DOHH2 (cell line): ENCODE measurements around the gene PMCH.

Experiments used
- H3F3A ChIP-seq: fragments of 200-600 bp; sonication (generic), shearing (Covaris generic); 2 replicates; pipeline ENCODE4 v1.6.0; 2016; ENCODE audit warnings: antibody characterized with exemption, mild to moderate bottlenecking; ENCODE audit not compliant: control insufficient read depth, insufficient read depth
- H3K27ac ChIP-seq: fragments of 200-600 bp; sonication (generic); 2 replicates; pipeline ENCODE4 v1.5.1; 2014; ENCODE audit warnings: low read depth, mild to moderate bottlenecking, low read length, moderate library complexity
- H3K27me3 ChIP-seq: fragments of 200-600 bp; sonication (generic); 2 replicates; pipeline ENCODE4 v1.6.1; 2014; ENCODE audit warnings: mild to moderate bottlenecking, low read length, mixed read lengths; ENCODE audit not compliant: control insufficient read depth
- H3K36me3 ChIP-seq: fragments of 200-600 bp; sonication (generic); 2 replicates; pipeline ENCODE4 v1.6.1; 2014; ENCODE audit warnings: mild to moderate bottlenecking, low read length, moderate library complexity, mixed read lengths; ENCODE audit not compliant: control insufficient read depth
- H3K4me1 ChIP-seq: fragments of 200-600 bp; sonication (generic); 2 replicates; pipeline ENCODE4 v1.6.1; 2014; ENCODE audit warnings: mild to moderate bottlenecking, low read length, mixed read lengths; ENCODE audit not compliant: control insufficient read depth
- H3K4me2 ChIP-seq: fragments of 200-600 bp; sonication (generic); 2 replicates; pipeline ENCODE4 v1.6.0; 2014; ENCODE audit warnings: mild to moderate bottlenecking, low read length, moderate library complexity
- H3K4me3 ChIP-seq: fragments of 200-600 bp; sonication (generic); 2 replicates; pipeline ENCODE4 v1.5.1; 2014; ENCODE audit warnings: mild to moderate bottlenecking, low read length, mixed read lengths
- H3K79me2 ChIP-seq: fragments of 200-600 bp; sonication (generic); 2 replicates; pipeline ENCODE4 v1.6.1; 2014; ENCODE audit warnings: mild to moderate bottlenecking, low read length, mixed read lengths; ENCODE audit not compliant: control insufficient read depth
- H3K9me2 ChIP-seq: fragments of 200-600 bp; sonication (generic); replicated peaks from 2 replicates; pipeline ENCODE4 v1.6.1; 2014; ENCODE audit warnings: mild to moderate bottlenecking, low read length, mixed read lengths; ENCODE audit not compliant: control insufficient read depth
- H3K9me3 ChIP-seq: fragments of 200-600 bp; sonication (generic); 2 replicates; pipeline ENCODE4 v1.6.1; 2014; ENCODE audit warnings: antibody characterized with exemption, low read length, mixed read lengths; ENCODE audit not compliant: control insufficient read depth, insufficient read depth
- H4K20me1 ChIP-seq: fragments of 200-600 bp; sonication (generic); 2 replicates; pipeline ENCODE4 v1.6.0; 2014; ENCODE audit warnings: low read depth, mild to moderate bottlenecking, antibody characterized with exemption, low read length, moderate library complexity; ENCODE audit not compliant: control insufficient read depth, insufficient read depth
- CTCF ChIP-seq: fragments of 200-600 bp; sonication (generic); IDR thresholded peaks from one replicate; pipeline ENCODE4 v1.5.1; 2014; ENCODE audit warnings: antibody characterized with exemption, mild to moderate bottlenecking, low read depth, low read length; ENCODE audit not compliant: poor library complexity, severe bottlenecking
- EZH2phosphoT487 ChIP-seq: fragments of 200-600 bp; sonication (generic); IDR thresholded peaks from 2 replicates; pipeline ENCODE4 v1.6.1; 2017; ENCODE audit warnings: borderline replicate concordance, mild to moderate bottlenecking, antibody characterized with exemption, low read length, moderate library complexity, mixed read lengths

The PMCH gene

DNA sequence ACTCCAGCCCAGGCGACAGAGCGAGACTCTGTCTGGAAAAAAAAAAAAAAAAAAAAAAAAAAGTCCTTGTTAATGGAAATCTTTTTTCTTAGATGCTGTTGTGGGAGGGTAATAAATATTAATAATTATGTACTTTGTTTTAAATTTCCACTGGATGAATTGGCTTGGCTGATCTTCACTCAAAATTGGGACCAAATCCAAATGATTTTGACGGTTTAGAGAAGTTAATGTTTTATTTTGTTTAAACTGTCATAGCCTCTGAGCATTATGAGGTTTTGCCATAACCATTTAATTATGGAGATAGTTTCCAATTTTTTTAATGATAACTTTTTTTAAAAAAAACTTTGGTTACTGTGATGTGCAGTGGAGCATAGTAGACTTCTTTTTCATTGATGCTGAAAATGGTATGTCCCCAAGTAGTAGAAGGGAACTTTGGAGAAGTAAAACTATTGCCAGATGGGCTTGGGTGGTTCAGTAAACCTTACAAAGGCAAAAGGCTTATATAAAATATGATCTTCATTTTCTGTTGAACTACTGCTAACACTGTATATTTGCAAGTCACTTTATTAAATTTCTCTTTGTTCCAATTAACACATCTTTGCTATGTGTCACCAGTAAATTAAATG is 3.9 kb upstream of the PMCH start:
- Histone ChIP-seq H3K4me2 (no peak overlapping the region), H4K20me1 (no peaks in the 10 kb centered on the region), H3K79me2 (no peaks in the 10 kb centered on the region), H3K27me3 (no peaks in the 10 kb centered on the region), H3K36me3 (peaks cover 32% of the 10 kb centered on the region), H3F3A (no peaks in the 10 kb centered on the region), H3K4me1 (no peaks in the 10 kb centered on the region), H3K4me3 (no peak overlapping the region), H3K9me3 (no peaks in the 10 kb centered on the region), H3K9me2 (no peaks in the 10 kb centered on the region), H3K27ac (no peak overlapping the region)
- TF ChIP-seq CTCF (no peak), EZH2phosphoT487 (no peak)

DNA sequence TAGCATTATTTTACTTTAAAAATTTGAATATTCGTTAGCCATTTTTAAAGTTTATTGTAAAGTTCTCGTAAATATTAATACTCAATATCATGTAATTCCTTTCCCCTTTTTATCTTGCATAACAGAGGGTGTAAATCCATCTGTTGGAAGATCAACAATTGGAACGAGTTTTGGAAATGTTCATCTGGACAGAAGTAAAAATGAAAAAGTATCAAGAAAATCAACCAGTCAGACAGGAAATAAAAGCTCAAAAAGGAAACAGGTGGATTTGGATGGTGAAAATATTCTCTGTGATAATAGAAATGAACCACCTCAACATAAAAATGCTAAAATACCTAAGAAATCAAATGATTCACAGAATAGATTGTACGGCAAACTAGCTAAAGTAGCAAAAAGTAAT is 1.8 kb downstream of the PMCH start:
- no peaks in the 10 kb centered on the region for H3F3A ChIP-seq
- peaks cover 23% of the 10 kb centered on the region for H3K36me3 ChIP-seq
- no peak overlapping the region for H3K4me3 ChIP-seq

GRCh38 chr12:102182635-102183034 is 15.0 kb downstream of the PMCH start:
- H3K4me1 ChIP-seq, result no peaks in the 10 kb centered on the region
- no peaks in the 10 kb centered on the region for H3K27me3 ChIP-seq
- H3K36me3 ChIP-seq, result peaks cover 24% of the 10 kb centered on the region
- no peaks in the 10 kb centered on the region for H3K9me2 ChIP-seq
- H3K27ac ChIP-seq, result no peak overlapping the region
- H3F3A ChIP-seq, result no peaks in the 10 kb centered on the region
- H3K4me3 ChIP-seq, result no peak overlapping the region
- TF ChIP-seq EZH2phosphoT487 (no peak), CTCF (no peak)
- no peaks in the 10 kb centered on the region for H3K79me2 ChIP-seq
- H3K9me3 ChIP-seq, result no peaks in the 10 kb centered on the region
- H4K20me1 ChIP-seq, result no peaks in the 10 kb centered on the region
- no peak overlapping the region for H3K4me2 ChIP-seq

More for the DNA sequence above, 1.8 kb downstream of the PMCH start:
- Histone ChIP-seq H3K79me2 (no peaks in the 10 kb centered on the region), H3K27ac (no peak overlapping the region), H4K20me1 (no peaks in the 10 kb centered on the region), H3K9me3 (no peaks in the 10 kb centered on the region), H3K9me2 (no peaks in the 10 kb centered on the region), H3K4me1 (no peaks in the 10 kb centered on the region), H3K4me2 (no peak overlapping the region), H3K27me3 (no peaks in the 10 kb centered on the region)
- no peak for TF ChIP-seq CTCF
- TF ChIP-seq EZH2phosphoT487, result no peak
